ENCODE measurements around the gene CCDC177.

Gene CCDC177

GRCh38 chr14:69574263-69574953 is at the start of gene CCDC177:
CCDC177 (minus strand) TSS chr14:69574871; CDS start chr14:69573622, 1,249 bp downstream.
- Histone ChIP-seq H3K9ac (ENCODE audit: low read length) (no peak within 1 kb of the TSS), H2AFZ (ENCODE audit: low read depth, low read length, severe bottlenecking) (no peak within 1 kb of the TSS), H3K79me2 (ENCODE audit: insufficient read depth, low read length) (no peaks in the 10 kb centered on the region), H3K27me3 (ENCODE audit: low read length) (no peaks in the 10 kb centered on the region), H3F3A (ENCODE audit: insufficient read depth) (no peaks in the 10 kb centered on the region), H3K9me2 (replicated peaks; ENCODE audit: insufficient read depth, low read length) (no peaks in the 10 kb centered on the region), H3K9me3 (ENCODE audit: insufficient read depth, low read length) (no peaks in the 10 kb centered on the region), H3K27ac (ENCODE audit: low read depth, low read length) (no peak within 1 kb of the TSS), H3K4me2 (ENCODE audit: low read depth, low read length, poor library complexity, severe bottlenecking) (peak within 1 kb of the TSS; percentile 23), H4K20me1 (ENCODE audit: low read depth, low read length) (no peaks in the 10 kb centered on the region), H3K36me3 (ENCODE audit: low read length) (no peaks in the 10 kb centered on the region), H3K4me3 (ENCODE audit: insufficient read depth, low read length, poor library complexity, severe bottlenecking) (no peak within 1 kb of the TSS)
- TF ChIP-seq CTCF (IDR thresholded peaks at IDR 0.05; ENCODE audit: insufficient read depth, low read length, poor library complexity, severe bottlenecking) (peak; percentile 97), EZH2phosphoT487 (conservative IDR thresholded peaks at IDR 0.05; ENCODE audit: low read length) (no peak)

GRCh38 chr14:69624136-69624535 is 49.5 kb upstream of the CCDC177 start:
- Histone ChIP-seq H3K79me2 (ENCODE audit: insufficient read depth, low read length) (peaks cover 100% of the 10 kb centered on the region), H2AFZ (ENCODE audit: low read depth, low read length, severe bottlenecking) (no peak overlapping the region), H3K27me3 (ENCODE audit: low read length) (no peaks in the 10 kb centered on the region), H3K4me3 (ENCODE audit: insufficient read depth, low read length, poor library complexity, severe bottlenecking) (no peak overlapping the region), H3K36me3 (ENCODE audit: low read length) (no peaks in the 10 kb centered on the region), H3K9me3 (ENCODE audit: insufficient read depth, low read length) (no peaks in the 10 kb centered on the region), H4K20me1 (ENCODE audit: low read depth, low read length) (peaks cover 20% of the 10 kb centered on the region), H3K27ac (ENCODE audit: low read depth, low read length) (no peak overlapping the region), H3K4me2 (ENCODE audit: low read depth, low read length, poor library complexity, severe bottlenecking) (peak overlapping the region; percentile 7), H3K9me2 (replicated peaks; ENCODE audit: insufficient read depth, low read length) (no peaks in the 10 kb centered on the region), H3F3A (ENCODE audit: insufficient read depth) (peaks cover 4% of the 10 kb centered on the region; the same call in 1 of the 2 replicates), H3K9ac (ENCODE audit: low read length) (no peak overlapping the region)
- TF ChIP-seq CTCF (IDR thresholded peaks at IDR 0.05; ENCODE audit: insufficient read depth, low read length, poor library complexity, severe bottlenecking) = no peak
- TF ChIP-seq EZH2phosphoT487 (conservative IDR thresholded peaks at IDR 0.05; ENCODE audit: low read length) = no peak

GRCh38 chr14:69620981-69621380 is 46.3 kb upstream of the CCDC177 start:
- H3K27me3 ChIP-seq (ENCODE audit: low read length) = no peaks in the 10 kb centered on the region
- no peak overlapping the region for H3K9ac ChIP-seq (ENCODE audit: low read length)
- peaks cover 6% of the 10 kb centered on the region; the same call in 1 of the 2 replicates for H3F3A ChIP-seq (ENCODE audit: insufficient read depth)
- H3K27ac ChIP-seq (ENCODE audit: low read depth, low read length) = peak overlapping the region; percentile 3; the same call in 1 of the 2 replicates
- H3K9me3 ChIP-seq (ENCODE audit: insufficient read depth, low read length) = no peaks in the 10 kb centered on the region
- TF ChIP-seq EZH2phosphoT487 (conservative IDR thresholded peaks at IDR 0.05; ENCODE audit: low read length) (no peak), CTCF (IDR thresholded peaks at IDR 0.05; ENCODE audit: insufficient read depth, low read length, poor library complexity, severe bottlenecking) (no peak)
- no peaks in the 10 kb centered on the region for H3K9me2 ChIP-seq (replicated peaks; ENCODE audit: insufficient read depth, low read length)
- no peak overlapping the region for H3K4me3 ChIP-seq (ENCODE audit: insufficient read depth, low read length, poor library complexity, severe bottlenecking)
- H2AFZ ChIP-seq (ENCODE audit: low read depth, low read length, severe bottlenecking) = no peak overlapping the region
- H3K79me2 ChIP-seq (ENCODE audit: insufficient read depth, low read length) = peaks cover 100% of the 10 kb centered on the region
- H4K20me1 ChIP-seq (ENCODE audit: low read depth, low read length) = peaks cover 25% of the 10 kb centered on the region
- no peak overlapping the region for H3K4me2 ChIP-seq (ENCODE audit: low read depth, low read length, poor library complexity, severe bottlenecking)
- peaks cover 5% of the 10 kb centered on the region; the same call in 1 of the 2 replicates for H3K36me3 ChIP-seq (ENCODE audit: low read length)

All from SU-DHL-6 (cell line).